Measurements from ENCODE around the gene ODC1.

- TF ChIP-seq CTCF (IDR thresholded peaks at IDR 0.05; ENCODE audit: extremely low read depth in 1 of 2, insufficient read depth in 1 of 2, low read depth in 1 of 2, low read length in 2 of 2) (no peak), POLR2A (IDR thresholded peaks at IDR 0.05; ENCODE audit: low read depth, low read length) (no peak), EZH2 (IDR thresholded peaks at IDR 0.05; ENCODE audit: borderline replicate concordance, low read depth, low read length, severe bottlenecking) (no peak)
Measured at GRCh38 chr2:10424916-10425505, 23.1 kb downstream of the ODC1 start.
